D341Med (cell line): ENCODE data around the gene AKT3.

Experiments
- DNase-seq: peaks from one replicate; pipeline ENCODE4 v3.0.0; 2012; ENCODE audit warnings: low spot score

AKT3 gene

DNA sequence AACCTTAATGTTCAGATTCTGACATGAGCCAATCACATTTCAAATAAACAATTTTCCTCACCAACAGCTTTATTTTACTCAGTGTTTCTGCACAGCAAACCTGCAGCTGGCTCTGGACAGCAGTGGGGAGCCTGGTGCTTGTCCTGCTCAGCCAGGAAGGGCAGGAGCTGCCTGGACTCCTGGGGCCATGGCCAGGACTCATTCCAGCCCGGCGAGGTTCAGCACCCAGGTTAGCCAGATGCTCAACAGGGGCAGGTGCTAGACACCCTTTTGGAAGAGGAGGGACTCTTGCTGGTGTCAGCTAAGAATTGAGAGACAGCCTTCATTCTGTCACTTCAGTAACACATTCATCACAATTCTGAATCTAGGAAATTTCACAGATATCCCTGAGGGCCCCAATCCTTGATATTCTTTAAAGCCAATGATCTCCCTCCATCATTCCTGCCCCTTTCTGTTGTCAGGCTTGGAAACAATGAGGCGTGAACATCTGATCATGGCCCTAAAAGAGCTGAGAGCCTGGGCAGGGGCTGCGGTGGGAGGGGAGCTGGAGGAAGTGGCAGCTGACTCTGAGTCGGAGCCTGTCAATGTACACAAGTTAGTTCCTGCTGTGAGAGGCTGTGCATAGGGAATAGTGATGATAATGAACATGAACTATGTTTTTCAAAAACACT lies 342.9 kb downstream of the AKT3 start:
- no peak for DNase-seq

DNA sequence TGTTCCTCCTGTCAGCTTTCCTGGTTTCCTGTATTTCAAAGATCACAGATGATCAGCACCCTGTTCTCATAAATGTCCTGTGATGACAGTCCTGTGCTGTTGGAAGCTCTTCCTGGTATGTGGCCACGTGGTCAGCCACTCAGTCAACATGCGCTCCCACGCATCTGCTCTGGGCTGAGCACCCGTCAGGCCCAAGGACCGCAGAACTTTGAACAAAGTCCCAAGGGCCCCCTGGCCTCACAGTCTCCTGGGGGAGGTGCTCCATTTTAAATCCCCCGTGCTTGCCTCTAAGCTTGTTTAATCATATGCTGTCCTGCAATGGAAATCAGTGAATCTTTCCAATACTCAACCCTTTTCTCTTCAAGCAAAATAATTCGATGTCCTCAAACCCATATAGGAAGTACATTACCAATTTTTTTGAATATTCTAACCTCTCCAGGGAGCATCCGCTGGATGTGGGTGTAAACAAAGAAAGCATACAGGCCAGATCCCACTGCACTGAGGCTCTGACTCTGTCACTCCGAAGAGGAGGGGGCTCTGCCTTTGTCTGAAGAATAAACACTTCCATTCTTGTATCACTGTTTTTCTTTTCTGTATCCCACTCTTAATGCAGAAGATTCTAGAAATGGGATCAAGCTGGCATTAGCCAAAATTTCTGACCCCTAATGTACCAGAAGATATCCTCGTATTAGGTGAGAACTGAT lies 343.9 kb downstream of the AKT3 start:
- DNase-seq: no peak

- DNase-seq: no peak
Measured at GRCh38 chr1:243503155-243503554, 346.9 kb downstream of the AKT3 start.

GRCh38 chr1:243501002-243501401 lies 349.0 kb downstream of the AKT3 start:
- DNase-seq: no peak

DNA sequence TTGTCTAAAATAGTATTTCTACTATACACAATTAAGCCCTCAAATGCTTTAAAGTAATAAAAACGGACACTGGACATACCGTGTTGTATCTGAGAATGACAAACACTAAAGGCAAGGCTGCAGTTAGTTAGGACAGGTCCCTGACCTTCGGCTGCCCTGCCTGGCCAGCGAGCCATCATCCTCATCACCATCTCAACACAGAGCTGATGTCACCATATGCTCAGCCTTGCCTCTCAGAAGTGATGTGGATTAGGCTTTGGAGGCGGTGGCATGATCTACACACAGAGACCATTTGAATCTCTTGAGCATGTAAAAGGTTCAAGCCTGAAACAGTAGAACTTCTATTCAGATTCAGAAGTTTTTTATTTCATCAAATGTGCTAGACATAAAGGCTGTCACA lies 349.5 kb downstream of the AKT3 start:
- DNase-seq: no peak

DNA sequence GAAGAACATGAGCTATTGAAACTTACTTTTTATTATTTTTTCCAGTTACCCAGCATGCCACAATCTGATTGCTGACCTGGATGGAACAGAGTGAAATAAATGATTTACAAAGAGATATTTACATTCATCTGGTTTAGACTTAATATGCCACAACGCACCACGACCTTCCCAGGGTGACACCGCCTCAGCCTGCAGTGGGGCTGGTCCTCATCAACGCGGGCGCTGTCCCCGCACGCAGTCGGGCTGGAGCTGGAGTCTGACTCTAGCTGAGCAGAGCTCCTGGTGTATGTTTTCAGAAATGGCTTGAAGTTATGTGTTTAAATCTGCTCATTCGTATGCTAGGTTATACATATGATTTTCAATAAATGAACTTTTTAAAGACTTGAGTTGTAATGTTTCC lies 350.3 kb downstream of the AKT3 start:
- DNase-seq: no peak

GRCh38 chr1:243499248-243499647 lies 350.8 kb downstream of the AKT3 start:
- DNase-seq: no peak

DNA sequence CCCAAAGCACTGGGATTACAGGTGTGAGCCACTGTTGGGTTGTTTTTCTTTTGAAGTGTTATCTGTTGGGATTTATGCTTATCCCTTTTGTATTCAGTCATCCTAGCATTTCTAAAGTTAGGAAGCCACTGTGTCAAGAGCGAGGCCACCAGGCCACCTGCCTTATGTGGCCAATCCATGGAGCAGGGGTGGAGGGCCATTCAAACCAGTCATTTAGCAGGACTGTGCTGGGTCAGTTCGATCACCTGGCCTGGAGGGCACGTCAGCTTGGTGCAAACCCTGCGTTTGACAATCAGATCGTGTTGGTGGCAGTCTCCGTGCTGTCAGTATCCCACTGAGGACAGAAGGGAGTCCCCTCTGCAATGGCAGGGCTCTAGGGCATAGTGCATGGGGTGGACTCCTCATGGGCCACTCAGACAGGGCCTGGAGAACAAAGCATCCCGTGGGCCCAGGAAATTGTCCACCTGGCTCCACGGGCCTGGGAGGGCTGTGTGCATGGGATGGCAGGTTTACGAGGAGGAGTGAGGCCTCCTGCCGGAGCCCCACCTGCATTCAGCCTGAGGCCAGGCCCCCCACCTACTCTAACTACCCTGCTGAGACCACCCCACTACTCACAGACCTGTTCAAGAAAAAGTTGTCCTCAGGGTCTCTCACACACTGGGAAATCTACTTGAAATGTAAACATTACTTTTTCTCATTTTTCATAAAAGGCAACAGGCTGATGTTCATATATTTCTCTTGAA lies 351.9 kb downstream of the AKT3 start:
- DNase-seq: no peak

- DNase-seq: no peak
Measured at GRCh38 chr1:243496806-243497205, 353.2 kb downstream of the AKT3 start.

GRCh38 chr1:243496187-243496646 lies 353.8 kb downstream of the AKT3 start:
- no peak for DNase-seq

GRCh38 chr1:243495442-243496186 lies 354.4 kb downstream of the AKT3 start:
- DNase-seq: no peak

DNA sequence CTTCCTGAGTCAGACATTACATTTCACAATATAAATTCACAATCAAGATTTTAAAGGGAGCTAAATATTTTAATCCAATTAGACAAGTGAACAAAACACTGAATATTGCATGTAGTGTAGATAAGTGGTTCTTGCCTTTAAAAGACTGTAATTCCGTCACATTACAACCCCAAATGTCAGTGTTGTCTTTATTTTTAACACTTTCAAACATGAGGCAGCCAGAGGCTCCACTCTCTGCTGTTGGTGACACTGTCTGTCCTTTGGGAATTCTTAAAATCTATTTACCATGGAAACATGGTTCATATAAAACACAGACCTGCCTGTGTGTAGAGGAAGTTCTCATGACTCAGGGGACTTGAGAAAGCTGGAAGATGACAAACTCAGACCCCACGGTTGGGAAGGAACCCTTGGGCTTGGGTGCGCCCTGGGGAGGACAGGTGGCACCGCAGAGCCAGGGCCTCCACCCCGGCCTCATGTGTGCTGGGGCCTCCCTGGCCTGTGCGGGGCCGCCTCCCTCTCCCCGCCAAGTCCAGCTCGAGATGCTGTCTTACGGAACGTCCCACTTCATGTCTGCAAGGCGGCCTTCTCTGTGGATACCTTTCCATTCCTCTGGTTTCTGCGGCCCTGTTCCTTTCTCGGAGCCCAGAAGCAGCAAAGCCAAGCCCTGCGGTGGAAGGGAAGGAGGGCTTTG lies 355.2 kb downstream of the AKT3 start:
- no peak for DNase-seq

GRCh38 chr1:243493156-243494129 lies 356.6 kb downstream of the AKT3 start:
- no peak for DNase-seq

DNA sequence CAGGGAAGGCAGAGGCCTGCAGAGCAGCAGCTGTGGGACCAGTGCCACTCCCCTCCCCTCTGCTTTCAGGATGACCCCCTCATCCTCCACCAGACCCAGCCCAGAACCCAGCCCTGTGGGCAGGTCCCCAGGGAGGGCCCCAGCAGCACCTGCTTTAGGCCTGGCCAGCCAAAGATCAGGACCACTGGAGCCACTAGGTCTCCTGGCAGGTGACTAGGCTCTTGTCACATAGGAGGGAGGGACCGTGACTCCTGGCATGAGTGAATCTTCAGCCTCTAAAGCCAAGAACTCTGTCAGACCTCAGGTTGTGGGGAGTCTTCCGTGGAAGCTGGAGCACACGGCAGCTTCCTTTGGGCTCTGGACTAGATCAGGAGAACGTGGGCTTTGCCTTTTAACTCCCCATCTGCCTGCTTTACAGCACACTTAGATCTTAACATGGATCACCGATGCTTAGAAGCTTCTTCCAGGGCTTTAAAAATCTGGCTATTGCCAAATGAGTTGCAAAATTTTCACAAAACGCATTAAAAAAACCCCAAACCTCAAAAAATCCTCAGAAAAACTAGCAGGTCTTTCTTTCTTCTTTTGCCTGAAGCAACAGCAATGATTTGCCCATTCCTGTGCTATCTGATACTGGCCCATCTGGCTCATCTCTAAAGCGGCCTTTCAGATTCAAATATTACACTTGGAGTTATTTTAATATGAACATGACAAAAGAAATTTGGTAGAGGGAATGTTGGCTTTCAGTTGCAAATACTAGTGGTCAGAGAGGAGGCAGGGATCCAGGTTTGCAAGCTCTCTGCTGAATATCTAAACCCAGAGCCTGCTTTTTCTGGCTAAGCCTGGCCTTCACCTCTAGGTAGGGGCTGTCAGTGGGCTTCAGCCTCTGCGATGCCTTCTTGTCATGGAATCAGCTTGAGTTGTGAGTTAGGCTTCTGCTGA lies 359.0 kb downstream of the AKT3 start:
- no peak for DNase-seq

DNA sequence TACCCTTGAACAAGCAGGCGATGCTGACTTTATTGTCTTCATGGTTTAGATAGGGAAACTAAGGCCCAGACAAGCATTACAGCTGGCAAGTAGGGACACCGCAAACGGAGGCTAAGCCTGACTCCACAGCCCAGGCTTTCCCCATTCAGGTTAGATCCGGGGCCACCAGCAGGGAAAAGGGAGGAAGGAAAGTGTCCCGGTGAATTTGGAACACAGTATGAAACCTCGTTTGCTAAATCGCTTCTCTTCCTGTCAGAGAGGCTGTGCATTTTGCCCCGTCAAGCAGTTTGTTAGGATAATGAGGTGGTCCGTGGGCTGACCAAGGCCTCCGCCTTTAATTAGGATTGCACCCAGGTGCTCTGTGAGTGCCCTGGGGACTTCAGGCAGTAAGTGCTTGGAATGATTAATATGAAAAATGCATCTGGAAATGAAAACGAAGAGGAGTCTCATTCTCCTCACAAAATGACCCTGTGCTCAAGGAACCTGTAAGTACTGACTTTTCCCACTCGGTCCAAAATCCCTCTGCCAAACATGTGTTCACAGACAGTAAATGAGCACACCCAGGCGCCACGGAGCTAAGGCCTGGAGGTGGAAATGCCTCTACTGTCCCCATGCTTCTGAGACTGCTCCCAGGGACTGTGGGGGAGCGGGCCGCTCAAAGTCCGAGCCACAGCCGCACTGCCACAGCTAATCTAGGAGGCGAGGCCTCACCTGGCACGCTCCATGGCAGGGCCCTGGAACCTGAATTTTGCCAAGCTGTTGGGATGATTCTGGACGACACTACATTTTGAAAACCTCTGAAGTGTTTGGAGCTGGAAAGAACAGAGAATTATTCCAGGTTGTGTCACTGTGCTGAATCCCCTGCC lies 360.1 kb downstream of the AKT3 start:
- DNase-seq: no peak

GRCh38 chr1:243489158-243489527 lies 360.9 kb downstream of the AKT3 start:
- DNase-seq: no peak

DNA sequence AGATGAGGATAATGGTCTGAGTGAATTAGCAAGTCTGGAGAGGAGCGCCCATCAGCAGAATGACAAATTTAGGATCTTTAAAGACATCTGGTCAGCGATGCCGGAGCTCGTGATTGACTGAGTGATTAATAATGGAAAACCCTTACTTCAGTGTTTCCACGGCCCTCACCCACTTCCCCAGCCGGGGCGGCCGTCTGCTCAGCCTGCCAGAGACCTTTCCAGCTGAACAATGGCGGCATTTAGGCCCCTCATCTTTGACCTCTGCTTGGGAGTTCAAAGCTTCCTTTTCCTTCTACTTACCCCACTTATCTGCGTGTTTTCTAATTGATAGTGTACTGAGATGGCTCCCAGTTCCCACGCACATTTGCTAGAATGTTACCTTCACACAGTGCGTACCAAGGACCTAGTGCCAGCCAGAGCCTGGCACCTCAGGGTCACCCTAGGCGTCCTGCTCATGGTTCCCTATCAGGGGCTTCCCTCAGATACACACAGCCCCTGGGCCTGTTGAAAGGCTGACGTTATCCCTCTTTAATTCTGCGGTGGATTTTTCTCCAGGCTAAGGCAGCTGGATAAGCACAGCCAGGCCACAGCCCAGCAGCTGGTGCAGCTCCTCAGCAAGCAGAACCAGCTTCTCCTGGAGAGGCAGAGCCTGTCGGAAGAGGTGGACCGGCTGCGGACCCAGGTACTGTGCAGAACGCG lies 361.4 kb downstream of the AKT3 start:
- no peak for DNase-seq
